Breast epithelium (tissue), 4 donors: Measurements from ENCODE around the gene MICALL2. TPM values are rescaled to one million over a fixed set of nuclear protein-coding genes. Genes with fewer than 3 reads are reported as not detected.

Experiments used
- DNase-seq, 2 donors: peaks; one replicate each; pipeline ENCODE4 v3.0.0-alpha.2; 2019; ENCODE audit warnings: low spot score in 2 of 2
- H3K27ac ChIP-seq, 2 donors: fragments of 200-600 bp; sonication (generic) in 1 of 2; one replicate each; pipeline ENCODE4 v1.5.1; 2016 to 2019; ENCODE audit warnings: mild to moderate bottlenecking in 1 of 2
- H3K27me3 ChIP-seq, 2 donors: fragments of 200-600 bp; sonication (generic) in 1 of 2; one replicate each; pipeline versions ENCODE4 v1.5.1 to v1.6.0; 2017 to 2019; ENCODE audit warnings: control low read depth in 1 of 2, mild to moderate bottlenecking in 1 of 2
- H3K36me3 ChIP-seq: fragments of 200-600 bp; one replicate; pipeline ENCODE4 v1.5.1; 2019
- H3K4me1 ChIP-seq, 2 donors: fragments of 200-600 bp; sonication (generic); one replicate each; pipeline ENCODE4 v1.5.1; 2016 to 2019; ENCODE audit warnings: control low read depth in 1 of 2
- H3K4me3 ChIP-seq, 3 donors: fragments of 200-600 bp; sonication (generic); 1 replicate in 2 of 3; 2 replicates in 1 of 3; pipeline ENCODE4 v1.5.1; 2016 to 2019; ENCODE audit warnings: mild to moderate bottlenecking in 3 of 3, moderate library complexity in 2 of 3
- H3K9me3 ChIP-seq, 2 donors: fragments of 200-600 bp; sonication (generic) in 1 of 2; one replicate each; pipeline ENCODE4 v1.5.1; 2016 to 2019; ENCODE audit warnings: control low read depth in 1 of 2
- CTCF ChIP-seq, 3 donors: fragments of 450-650 bp; IDR thresholded peaks; one replicate each; pipeline ENCODE4 v1.5.1; 2016 to 2017; ENCODE audit warnings: antibody characterized with exemption in 3 of 3, mild to moderate bottlenecking in 3 of 3, moderate library complexity in 3 of 3
- POLR2A ChIP-seq: fragments of 450-650 bp; IDR thresholded peaks from one replicate; pipeline ENCODE4 v1.6.1; 2016; ENCODE audit warnings: antibody characterized with exemption, mild to moderate bottlenecking, moderate library complexity
- POLR2AphosphoS5 ChIP-seq, 3 donors: sonication (generic); formaldehyde crosslinking; IDR thresholded peaks; one replicate each; pipeline ENCODE4 v1.6.1; 2017; ENCODE audit warnings: antibody characterized with exemption in 3 of 3
- intact Hi-C: fragments of 100-400 bp; cut with DNase I; formaldehyde crosslinking; loops from one replicate; pipeline ENCODE4 v1.15.1; 2023; ENCODE audit warnings: low total_unique reads
- total RNA-seq, 3 donors: library from RNA; depleted of rRNA; stranded (reverse); fragments of >200 nt; gene quantifications; one replicate each; pipeline ENCODE4 v1.1.0, GENCODE V29; 2016

Gene MICALL2
- total RNA-seq, 3 donors from 2014 or later: 4.0 to 20.0 (median 15.8) TPM

- H3K4me3 ChIP-seq: no peak overlapping the region
- no peaks in the 10 kb centered on the region for H3K36me3 ChIP-seq
- DNase-seq: no peak
- peaks cover 0 to 6% of the 10 kb centered on the region in 2 donors for H3K4me1 ChIP-seq
- no peaks in the 10 kb centered on the region for H3K9me3 ChIP-seq
- TF ChIP-seq POLR2AphosphoS5 (IDR thresholded peaks at IDR 0.05): no peak
- TF ChIP-seq CTCF (IDR thresholded peaks at IDR 0.05): no peak
- TF ChIP-seq POLR2A: no peak
- H3K27ac ChIP-seq: no peak overlapping the region
- intact Hi-C loops: no loop called here
- H3K27me3 ChIP-seq: peaks cover 5 to 79% of the 10 kb centered on the region in 2 donors
These were observed 48.3 kb downstream of the MICALL2 start for GRCh38 chr7:1410992-1411391.

DNA sequence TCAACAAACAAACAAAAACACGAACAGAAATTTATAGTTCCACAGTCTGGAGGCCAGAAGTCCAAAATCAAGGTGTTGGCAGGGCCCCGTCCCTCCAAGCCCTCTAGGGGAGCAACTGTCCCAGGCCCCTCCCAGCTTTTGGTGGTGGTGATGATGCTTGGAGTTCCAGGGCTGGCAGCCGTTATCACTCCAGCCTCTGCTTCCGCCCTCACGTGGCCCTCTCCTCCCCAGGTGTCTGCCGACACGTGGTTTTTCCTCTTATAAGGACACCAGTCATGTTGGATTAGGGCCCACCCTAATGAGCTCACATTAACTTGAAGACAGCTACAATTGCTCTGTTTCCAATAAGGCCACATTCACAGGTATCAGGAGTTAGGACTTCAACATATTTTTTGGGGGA, 49.7 kb downstream of the MICALL2 start:
- TF ChIP-seq POLR2AphosphoS5 (IDR thresholded peaks at IDR 0.05): no peak
- no peak for TF ChIP-seq CTCF (IDR thresholded peaks at IDR 0.05)
- no peak for TF ChIP-seq POLR2A
- peaks cover 0 to 6% of the 10 kb centered on the region in 2 donors for H3K4me1 ChIP-seq
- intact Hi-C loops: no loop called here
- peaks cover 5 to 92% of the 10 kb centered on the region in 2 donors for H3K27me3 ChIP-seq
- H3K4me3 ChIP-seq: no peak overlapping the region
- no peaks in the 10 kb centered on the region for H3K36me3 ChIP-seq
- DNase-seq: no peak
- H3K9me3 ChIP-seq: no peaks in the 10 kb centered on the region
- H3K27ac ChIP-seq: no peak overlapping the region

DNA sequence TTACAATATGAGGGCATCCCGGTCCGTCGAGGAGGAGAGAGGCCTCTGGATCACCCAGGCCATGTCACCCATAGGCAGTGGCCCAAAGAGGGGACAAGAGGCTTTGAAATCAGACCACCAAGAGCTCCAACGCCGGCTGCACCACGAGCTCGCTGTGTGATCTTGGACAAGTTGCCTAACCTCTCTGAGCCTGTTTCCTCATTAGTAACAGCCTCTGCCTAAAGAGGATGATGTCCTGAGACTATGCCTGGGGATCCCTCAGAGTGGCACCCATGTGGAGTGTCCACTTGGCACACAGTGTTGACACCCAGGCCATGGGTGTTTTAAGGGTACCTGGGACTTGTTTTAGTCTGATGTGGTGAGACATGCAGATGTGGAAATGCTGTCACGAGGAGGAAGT, 50.8 kb downstream of the MICALL2 start:
- no peak overlapping the region for H3K27ac ChIP-seq
- no peak for TF ChIP-seq CTCF (IDR thresholded peaks at IDR 0.05)
- no peak for TF ChIP-seq POLR2AphosphoS5 (IDR thresholded peaks at IDR 0.05)
- TF ChIP-seq POLR2A: no peak
- H3K27me3 ChIP-seq: peaks cover 5 to 93% of the 10 kb centered on the region in 2 donors
- no peaks in the 10 kb centered on the region for H3K36me3 ChIP-seq
- intact Hi-C loops: no loop called here
- DNase-seq: no peak
- H3K9me3 ChIP-seq: no peaks in the 10 kb centered on the region
- no peak overlapping the region for H3K4me3 ChIP-seq
- peaks cover 0 to 6% of the 10 kb centered on the region in 2 donors for H3K4me1 ChIP-seq

GRCh38 chr7:1407892-1408291, 51.4 kb downstream of the MICALL2 start:
- peaks cover 5 to 95% of the 10 kb centered on the region in 2 donors for H3K27me3 ChIP-seq
- H3K4me3 ChIP-seq: no peak overlapping the region
- DNase-seq: no peak
- H3K4me1 ChIP-seq: peaks cover 0 to 6% of the 10 kb centered on the region in 2 donors
- intact Hi-C loops: no loop called here
- H3K9me3 ChIP-seq: peaks cover 0 to 3% of the 10 kb centered on the region in 2 donors
- H3K36me3 ChIP-seq: no peaks in the 10 kb centered on the region
- H3K27ac ChIP-seq: no peak overlapping the region
- TF ChIP-seq CTCF (IDR thresholded peaks at IDR 0.05) (no peak), POLR2A (no peak), POLR2AphosphoS5 (IDR thresholded peaks at IDR 0.05) (no peak)

DNA sequence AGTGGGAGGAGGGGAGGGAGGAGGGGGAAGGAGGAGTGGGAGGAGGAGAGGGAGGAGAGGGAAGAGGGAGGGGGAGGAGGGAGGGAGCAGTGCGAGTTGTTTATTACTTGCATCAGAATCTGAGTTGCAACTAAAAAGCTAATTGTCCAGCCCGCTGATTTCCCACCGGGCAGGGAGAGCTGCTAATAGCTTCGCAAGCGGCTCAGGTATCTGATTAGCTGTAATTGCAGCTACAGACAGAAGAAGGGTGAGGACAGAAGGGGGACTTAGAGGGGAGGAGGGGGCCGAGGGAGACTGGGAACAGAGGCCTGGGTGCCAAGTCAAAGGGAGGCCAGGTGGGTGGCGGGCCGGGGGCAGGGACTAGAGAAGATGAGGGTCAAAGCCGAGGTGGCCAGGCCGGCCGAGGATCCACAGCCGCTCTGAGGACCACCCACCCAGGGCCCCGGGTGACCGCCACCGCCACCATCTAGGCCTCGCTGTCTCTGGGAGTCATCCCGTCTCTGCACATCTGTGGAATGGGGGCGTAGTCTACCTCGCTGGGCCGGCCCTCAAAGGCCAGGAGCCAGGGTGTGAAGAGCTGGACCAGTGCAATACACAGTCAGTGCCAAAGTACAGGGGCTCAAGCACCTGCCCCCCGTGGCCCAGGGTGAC, 54.2 kb downstream of the MICALL2 start:
- Histone ChIP-seq H3K4me3 (no peak overlapping the region), H3K27ac (no peak overlapping the region), H3K27me3 (peaks cover 5 to 95% of the 10 kb centered on the region in 2 donors), H3K4me1 (no peaks in the 10 kb centered on the region), H3K9me3 (peaks cover 10 to 11% of the 10 kb centered on the region in 2 donors), H3K36me3 (no peaks in the 10 kb centered on the region)
- TF ChIP-seq POLR2A (no peak), CTCF (IDR thresholded peaks at IDR 0.05) (no peak), POLR2AphosphoS5 (IDR thresholded peaks at IDR 0.05) (no peak)
- intact Hi-C loops: no loop called here
- DNase-seq: no peak
